Measurements from ENCODE around the gene PCDH9.

Gene PCDH9

DNA sequence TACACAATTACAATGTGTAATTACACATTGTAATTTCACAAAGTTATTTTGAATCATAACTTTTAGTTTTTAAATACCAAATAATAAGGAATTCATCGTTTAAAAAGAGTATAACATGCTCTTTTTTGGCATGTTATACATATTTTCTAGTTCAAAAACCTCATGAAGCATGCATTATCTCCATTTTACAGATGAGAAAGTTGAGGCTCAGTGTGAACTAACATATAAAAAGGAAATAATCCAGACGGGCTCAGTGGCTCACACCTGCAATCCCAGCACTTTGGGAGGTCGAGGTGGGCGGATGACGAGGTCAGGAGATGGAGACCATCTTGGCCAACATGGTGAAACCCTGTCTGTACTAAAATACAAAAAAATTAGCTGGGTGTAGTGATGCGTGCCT, 107.9 kb downstream of the PCDH9 start:
- DNase-seq (ENCODE audit: low read depth) = no peak
- Histone ChIP-seq H3K9me3 (ENCODE audit: control insufficient read depth, low read length) (no peaks in the 10 kb centered on the region), H3K27me3 (replicated peaks; ENCODE audit: control insufficient read depth, insufficient read depth, low read length) (no peaks in the 10 kb centered on the region), H3K36me3 (ENCODE audit: control insufficient read depth, insufficient read depth, low read length, severe bottlenecking) (no peaks in the 10 kb centered on the region), H3K4me1 (ENCODE audit: control insufficient read depth, insufficient read depth, low read length) (peaks cover 28% of the 10 kb centered on the region), H3K9ac (ENCODE audit: low read length) (no peak overlapping the region), H3K4me3 (ENCODE audit: low read length) (no peak overlapping the region)

DNA sequence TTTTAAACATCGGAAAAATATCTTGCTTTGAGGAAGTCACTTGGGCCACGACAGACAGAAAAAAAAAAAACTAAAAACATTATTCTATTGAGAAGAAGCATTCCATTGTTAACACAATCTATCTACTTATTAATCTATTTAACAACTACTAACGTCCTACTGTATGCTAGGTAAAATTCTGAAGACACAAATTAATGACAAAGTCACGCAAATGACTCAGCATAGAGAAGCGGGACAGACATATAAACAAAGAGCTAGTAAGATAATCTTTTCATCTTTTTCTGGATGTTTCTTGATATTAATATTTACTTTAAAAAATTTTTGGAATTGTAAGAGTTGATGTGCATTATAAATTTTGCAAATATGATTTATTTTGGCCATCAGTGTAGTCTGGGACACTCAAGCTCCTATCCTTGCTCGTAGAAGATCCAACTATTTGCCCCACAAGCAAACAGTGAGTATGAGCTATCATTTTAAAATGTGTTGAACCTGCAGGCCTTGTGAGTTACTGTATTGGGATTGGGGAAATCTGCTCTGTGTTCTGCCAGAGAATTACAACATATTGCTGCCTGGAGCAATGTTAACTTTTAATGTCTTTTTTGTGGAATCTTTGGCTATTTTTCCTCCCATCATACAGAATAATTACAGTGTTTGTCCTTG, 109.1 kb downstream of the PCDH9 start:
- H3K4me1 ChIP-seq (ENCODE audit: control insufficient read depth, insufficient read depth, low read length) = peaks cover 28% of the 10 kb centered on the region
- no peaks in the 10 kb centered on the region for H3K9me3 ChIP-seq (ENCODE audit: control insufficient read depth, low read length)
- no peaks in the 10 kb centered on the region for H3K27me3 ChIP-seq (replicated peaks; ENCODE audit: control insufficient read depth, insufficient read depth, low read length)
- no peaks in the 10 kb centered on the region for H3K36me3 ChIP-seq (ENCODE audit: control insufficient read depth, insufficient read depth, low read length, severe bottlenecking)
- no peak overlapping the region for H3K9ac ChIP-seq (ENCODE audit: low read length)
- no peak overlapping the region for H3K4me3 ChIP-seq (ENCODE audit: low read length)
- DNase-seq (ENCODE audit: low read depth) = peak; percentile 76

DNA sequence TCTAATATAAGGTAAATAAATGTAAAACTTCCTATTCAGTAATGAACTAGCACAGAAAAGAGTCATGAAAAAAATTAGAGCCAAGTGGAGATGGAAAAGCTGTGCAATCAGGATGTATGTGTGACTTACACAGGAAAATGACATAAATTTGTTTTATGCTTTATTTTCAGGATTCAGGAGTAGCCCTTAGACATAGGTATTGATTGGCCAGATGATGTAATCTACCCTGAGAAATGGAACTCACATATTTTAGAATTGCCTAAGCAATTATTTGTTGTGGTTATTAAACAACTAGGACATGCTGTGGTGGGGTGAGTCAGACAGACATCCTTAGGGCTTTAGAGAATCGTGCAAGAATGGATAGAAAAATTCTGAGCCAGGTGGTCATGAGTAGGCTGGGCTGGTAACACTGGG, 110.6 kb downstream of the PCDH9 start:
- Histone ChIP-seq H3K9me3 (ENCODE audit: control insufficient read depth, low read length) (no peaks in the 10 kb centered on the region), H3K27me3 (replicated peaks; ENCODE audit: control insufficient read depth, insufficient read depth, low read length) (no peaks in the 10 kb centered on the region), H3K9ac (ENCODE audit: low read length) (no peak overlapping the region), H3K4me3 (ENCODE audit: low read length) (no peak overlapping the region), H3K36me3 (ENCODE audit: control insufficient read depth, insufficient read depth, low read length, severe bottlenecking) (no peaks in the 10 kb centered on the region), H3K4me1 (ENCODE audit: control insufficient read depth, insufficient read depth, low read length) (peaks cover 28% of the 10 kb centered on the region)
- DNase-seq (ENCODE audit: low read depth) = peak; percentile 81

DNA sequence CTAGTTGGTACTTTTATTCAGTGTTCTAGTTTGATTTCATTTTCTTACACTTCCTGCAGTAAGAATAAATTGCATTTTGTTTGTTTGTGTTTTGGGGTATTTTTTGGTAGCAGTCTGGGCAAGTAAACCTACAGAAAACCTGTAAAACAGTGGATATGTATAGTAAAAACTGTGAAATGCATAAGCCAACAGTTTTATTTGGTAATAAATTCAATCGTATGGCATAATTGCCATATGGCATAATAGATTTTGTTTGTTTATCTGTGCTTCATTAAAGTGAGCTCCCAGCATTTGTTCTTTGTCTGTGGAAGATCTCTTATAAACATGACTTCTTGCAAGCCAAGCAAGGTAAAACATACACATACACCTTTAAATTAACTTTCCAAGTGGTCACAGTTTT, 111.9 kb downstream of the PCDH9 start:
- peaks cover 28% of the 10 kb centered on the region for H3K4me1 ChIP-seq (ENCODE audit: control insufficient read depth, insufficient read depth, low read length)
- no peaks in the 10 kb centered on the region for H3K27me3 ChIP-seq (replicated peaks; ENCODE audit: control insufficient read depth, insufficient read depth, low read length)
- H3K9me3 ChIP-seq (ENCODE audit: control insufficient read depth, low read length) = no peaks in the 10 kb centered on the region
- no peaks in the 10 kb centered on the region for H3K36me3 ChIP-seq (ENCODE audit: control insufficient read depth, insufficient read depth, low read length, severe bottlenecking)
- DNase-seq (ENCODE audit: low read depth) = no peak
- no peak overlapping the region for H3K4me3 ChIP-seq (ENCODE audit: low read length)
- no peak overlapping the region for H3K9ac ChIP-seq (ENCODE audit: low read length)

DNA sequence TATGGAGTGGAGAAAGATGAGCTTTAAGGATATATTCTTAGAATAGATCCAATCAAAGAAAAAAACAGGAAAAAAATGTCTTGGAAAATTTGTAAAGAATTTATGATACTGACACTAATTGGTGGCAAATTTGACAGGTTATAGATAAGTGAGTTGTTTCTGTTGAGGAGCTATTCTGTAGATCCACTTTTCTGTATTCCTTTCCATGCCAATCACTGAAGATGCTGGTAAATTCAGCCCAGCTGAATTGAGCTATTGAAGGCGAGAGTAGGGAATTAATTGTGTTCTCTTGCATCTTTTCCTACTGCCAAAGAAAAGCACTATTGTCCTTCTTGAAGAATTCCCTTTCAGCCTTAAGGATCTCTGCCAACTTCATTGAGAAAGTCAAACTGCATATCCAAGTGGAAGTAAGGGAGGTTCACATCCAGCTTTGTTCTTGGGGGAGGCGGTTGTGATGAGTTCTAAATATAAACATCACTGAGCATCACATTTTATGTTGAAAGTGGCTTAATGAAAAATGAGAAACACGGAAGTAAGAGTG, 113.1 kb downstream of the PCDH9 start:
- no peak overlapping the region for H3K9ac ChIP-seq (ENCODE audit: low read length)
- peaks cover 28% of the 10 kb centered on the region for H3K4me1 ChIP-seq (ENCODE audit: control insufficient read depth, insufficient read depth, low read length)
- no peaks in the 10 kb centered on the region for H3K27me3 ChIP-seq (replicated peaks; ENCODE audit: control insufficient read depth, insufficient read depth, low read length)
- H3K9me3 ChIP-seq (ENCODE audit: control insufficient read depth, low read length) = no peaks in the 10 kb centered on the region
- no peak for DNase-seq (ENCODE audit: low read depth)
- H3K4me3 ChIP-seq (ENCODE audit: low read length) = no peak overlapping the region
- H3K36me3 ChIP-seq (ENCODE audit: control insufficient read depth, insufficient read depth, low read length, severe bottlenecking) = no peaks in the 10 kb centered on the region

DNA sequence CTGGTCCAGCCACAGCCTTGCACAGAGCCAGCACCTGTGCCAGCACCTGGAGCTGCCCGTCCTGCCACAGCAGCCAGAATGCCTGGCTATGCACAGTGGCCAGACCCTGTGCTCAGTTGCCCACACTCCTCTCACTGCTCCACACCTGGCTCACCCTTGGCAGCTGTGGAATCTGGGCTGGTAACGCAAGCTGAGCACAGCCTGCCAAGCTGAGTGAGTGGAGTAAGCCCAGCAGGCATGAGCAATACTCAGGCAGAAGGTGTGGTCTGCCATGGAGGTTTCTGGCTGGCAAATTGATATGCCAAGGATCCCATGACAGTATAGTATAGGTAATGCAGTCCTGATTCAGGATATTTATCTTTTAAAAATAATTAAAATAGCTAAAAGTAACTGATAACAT, 122.2 kb downstream of the PCDH9 start:
- no peak overlapping the region for H3K4me3 ChIP-seq (ENCODE audit: low read length)
- H3K4me1 ChIP-seq (ENCODE audit: control insufficient read depth, insufficient read depth, low read length) = no peaks in the 10 kb centered on the region
- H3K9ac ChIP-seq (ENCODE audit: low read length) = no peak overlapping the region
- no peaks in the 10 kb centered on the region for H3K9me3 ChIP-seq (ENCODE audit: control insufficient read depth, low read length)
- H3K36me3 ChIP-seq (ENCODE audit: control insufficient read depth, insufficient read depth, low read length, severe bottlenecking) = no peaks in the 10 kb centered on the region
- no peaks in the 10 kb centered on the region for H3K27me3 ChIP-seq (replicated peaks; ENCODE audit: control insufficient read depth, insufficient read depth, low read length)
- DNase-seq (ENCODE audit: low read depth) = no peak

DNA sequence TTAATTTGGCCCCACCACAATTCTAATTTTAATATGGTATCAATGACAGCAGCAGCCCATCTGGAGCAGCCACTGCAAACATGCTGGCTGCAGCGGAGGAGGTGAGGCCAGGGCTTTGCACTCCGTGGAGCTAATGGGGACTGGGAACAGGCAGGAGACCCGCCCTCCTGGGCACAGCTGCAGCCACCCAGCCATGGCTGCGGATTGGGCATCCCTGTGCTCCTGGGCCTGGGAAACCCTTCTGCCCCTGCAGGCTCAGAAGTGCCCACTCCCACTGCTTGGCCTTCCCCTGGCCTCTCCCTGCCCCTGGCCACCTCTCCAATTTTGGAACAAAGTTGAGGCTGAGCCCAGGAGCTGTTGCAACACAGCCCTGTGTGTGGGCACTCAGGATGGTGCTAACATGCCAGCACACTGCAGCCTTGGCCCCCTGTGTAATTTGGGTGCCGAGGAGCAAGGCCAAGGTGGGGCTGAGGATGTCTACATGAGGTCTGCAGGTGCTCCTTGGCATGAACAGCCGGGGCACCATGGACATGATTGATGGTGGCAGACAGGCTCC, 123.6 kb downstream of the PCDH9 start:
- Histone ChIP-seq H3K9me3 (ENCODE audit: control insufficient read depth, low read length) (no peaks in the 10 kb centered on the region), H3K9ac (ENCODE audit: low read length) (no peak overlapping the region), H3K4me1 (ENCODE audit: control insufficient read depth, insufficient read depth, low read length) (peaks cover 10% of the 10 kb centered on the region), H3K36me3 (ENCODE audit: control insufficient read depth, insufficient read depth, low read length, severe bottlenecking) (no peaks in the 10 kb centered on the region), H3K27me3 (replicated peaks; ENCODE audit: control insufficient read depth, insufficient read depth, low read length) (no peaks in the 10 kb centered on the region), H3K4me3 (ENCODE audit: low read length) (no peak overlapping the region)
- no peak for DNase-seq (ENCODE audit: low read depth)

DNA sequence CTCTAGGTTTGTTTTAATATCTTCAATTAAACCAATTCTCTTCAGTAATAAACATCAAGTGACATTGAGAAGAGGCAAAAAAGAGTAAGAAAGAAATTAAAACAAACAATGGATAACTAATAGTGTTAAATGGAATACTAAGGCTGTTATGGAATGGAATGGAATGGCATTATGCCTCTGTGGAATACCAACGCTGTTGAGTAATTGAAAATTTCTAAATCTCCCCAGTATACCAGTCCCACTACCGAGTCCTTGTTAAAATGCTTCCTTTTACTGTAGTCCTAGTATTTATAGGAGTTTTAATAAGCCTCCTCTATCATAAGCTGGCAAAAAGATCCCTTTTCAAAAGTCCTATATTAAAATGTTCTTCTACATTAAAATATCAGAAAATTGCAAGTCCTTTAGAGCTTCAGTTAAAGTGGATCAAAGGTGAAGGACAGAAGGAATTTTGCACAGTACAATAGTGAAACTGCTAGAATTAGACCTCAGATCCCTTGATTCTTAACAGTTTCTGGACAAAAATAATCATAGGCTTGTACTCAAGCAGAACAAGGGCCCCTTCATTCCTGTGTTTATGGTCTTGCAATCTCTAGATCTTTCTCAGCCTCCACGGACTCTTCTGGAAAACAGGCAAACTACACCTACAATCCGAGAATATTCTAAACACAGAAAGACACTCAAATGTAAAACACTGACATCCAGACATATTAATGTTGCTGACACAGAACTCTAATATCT, 128.2 kb downstream of the PCDH9 start:
- no peak for DNase-seq (ENCODE audit: low read depth)
- H3K27me3 ChIP-seq (replicated peaks; ENCODE audit: control insufficient read depth, insufficient read depth, low read length) = no peaks in the 10 kb centered on the region
- peak overlapping the region; percentile 68 for H3K4me3 ChIP-seq (ENCODE audit: low read length)

DNA sequence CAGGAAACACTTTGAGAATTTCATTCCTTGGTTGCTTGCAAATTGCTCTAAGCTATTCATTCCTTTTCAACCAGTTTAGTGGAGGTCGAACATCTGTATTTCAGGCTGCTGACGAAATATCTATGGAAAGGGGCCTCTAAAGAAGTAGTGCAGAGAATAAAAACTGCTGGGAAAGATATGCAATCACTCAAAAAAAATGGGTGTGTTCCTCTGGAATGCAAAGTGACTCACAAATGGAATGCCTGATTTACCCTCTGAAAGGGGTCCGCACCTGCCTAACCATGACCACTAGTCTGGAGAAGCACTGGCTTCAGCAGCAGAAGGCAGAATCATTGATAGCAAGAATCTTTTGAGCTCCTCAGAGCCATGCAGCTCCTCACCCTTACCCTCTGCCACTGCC, 129.4 kb downstream of the PCDH9 start:
- DNase-seq (ENCODE audit: low read depth) = no peak
- Histone ChIP-seq H3K36me3 (ENCODE audit: control insufficient read depth, insufficient read depth, low read length, severe bottlenecking) (no peaks in the 10 kb centered on the region), H3K9ac (ENCODE audit: low read length) (no peak overlapping the region), H3K27me3 (replicated peaks; ENCODE audit: control insufficient read depth, insufficient read depth, low read length) (no peaks in the 10 kb centered on the region), H3K4me3 (ENCODE audit: low read length) (no peak overlapping the region), H3K9me3 (ENCODE audit: control insufficient read depth, low read length) (no peaks in the 10 kb centered on the region), H3K4me1 (ENCODE audit: control insufficient read depth, insufficient read depth, low read length) (peaks cover 42% of the 10 kb centered on the region)

More for the DNA sequence above, 128.2 kb downstream of the PCDH9 start:
- H3K4me1 ChIP-seq (ENCODE audit: control insufficient read depth, insufficient read depth, low read length) = peaks cover 38% of the 10 kb centered on the region
- H3K9ac ChIP-seq (ENCODE audit: low read length) = peak overlapping the region; percentile 58
- H3K36me3 ChIP-seq (ENCODE audit: control insufficient read depth, insufficient read depth, low read length, severe bottlenecking) = no peaks in the 10 kb centered on the region
- H3K9me3 ChIP-seq (ENCODE audit: control insufficient read depth, low read length) = no peaks in the 10 kb centered on the region

DNA sequence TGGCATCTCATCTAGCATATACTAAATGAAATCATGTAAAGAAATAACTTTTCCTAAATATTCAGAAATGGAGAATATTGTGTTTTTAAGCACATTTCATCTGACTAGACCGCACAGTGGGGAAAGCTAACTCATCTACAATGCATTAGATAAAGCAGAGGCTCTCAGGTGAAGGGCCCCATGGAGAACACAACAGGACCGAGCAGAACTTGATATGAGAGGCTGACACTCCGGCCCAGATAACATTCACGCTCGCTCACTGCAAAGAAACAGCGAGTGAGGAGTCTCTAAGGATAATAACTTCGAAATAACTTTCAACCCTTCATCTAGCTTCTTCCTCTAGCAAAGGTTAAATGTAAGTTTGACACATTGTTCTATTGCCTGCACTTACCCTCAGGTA, 130.6 kb downstream of the PCDH9 start:
- DNase-seq (ENCODE audit: low read depth) = no peak
- Histone ChIP-seq H3K27me3 (replicated peaks; ENCODE audit: control insufficient read depth, insufficient read depth, low read length) (no peaks in the 10 kb centered on the region), H3K4me1 (ENCODE audit: control insufficient read depth, insufficient read depth, low read length) (peaks cover 52% of the 10 kb centered on the region), H3K9ac (ENCODE audit: low read length) (no peak overlapping the region), H3K4me3 (ENCODE audit: low read length) (no peak overlapping the region), H3K36me3 (ENCODE audit: control insufficient read depth, insufficient read depth, low read length, severe bottlenecking) (no peaks in the 10 kb centered on the region), H3K9me3 (ENCODE audit: control insufficient read depth, low read length) (no peaks in the 10 kb centered on the region)

DNA sequence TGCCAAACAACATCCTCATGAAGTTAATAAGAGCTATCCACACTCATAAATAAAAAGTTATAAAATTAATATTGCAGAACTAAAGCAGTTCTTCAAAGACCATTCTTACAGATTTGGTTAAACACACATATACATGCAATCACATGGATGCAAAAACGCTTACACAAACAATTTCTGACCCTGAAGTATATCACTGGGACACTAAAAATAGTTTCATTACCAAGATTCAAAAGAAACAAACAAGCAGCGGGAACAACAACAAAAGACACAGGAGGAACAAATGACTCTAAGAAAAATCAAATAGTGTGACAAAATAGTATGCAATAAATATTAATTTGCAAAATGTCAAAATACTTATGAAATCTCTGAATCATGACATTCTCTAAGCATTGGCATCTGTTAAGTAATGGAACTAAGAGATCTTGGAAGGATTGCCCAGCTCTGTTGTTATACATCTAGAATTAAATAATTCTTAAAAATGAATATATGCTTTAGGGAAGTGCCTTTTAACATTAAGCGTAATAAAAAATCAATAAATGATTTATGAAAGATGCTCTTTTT, 132.2 kb downstream of the PCDH9 start:
- H3K9me3 ChIP-seq (ENCODE audit: control insufficient read depth, low read length) = no peaks in the 10 kb centered on the region
- no peak overlapping the region for H3K4me3 ChIP-seq (ENCODE audit: low read length)
- DNase-seq (ENCODE audit: low read depth) = no peak
- no peaks in the 10 kb centered on the region for H3K36me3 ChIP-seq (ENCODE audit: control insufficient read depth, insufficient read depth, low read length, severe bottlenecking)
- H3K4me1 ChIP-seq (ENCODE audit: control insufficient read depth, insufficient read depth, low read length) = peaks cover 60% of the 10 kb centered on the region
- H3K9ac ChIP-seq (ENCODE audit: low read length) = no peak overlapping the region
- H3K27me3 ChIP-seq (replicated peaks; ENCODE audit: control insufficient read depth, insufficient read depth, low read length) = no peaks in the 10 kb centered on the region
